NCI-H510A (cell line): ENCODE data around the gene GDAP2.

Experiments used
- DNase-seq: peaks from one replicate; lab custom pipeline; 2025; lab: John Stamatoyannopoulos, UW

Gene GDAP2

DNA sequence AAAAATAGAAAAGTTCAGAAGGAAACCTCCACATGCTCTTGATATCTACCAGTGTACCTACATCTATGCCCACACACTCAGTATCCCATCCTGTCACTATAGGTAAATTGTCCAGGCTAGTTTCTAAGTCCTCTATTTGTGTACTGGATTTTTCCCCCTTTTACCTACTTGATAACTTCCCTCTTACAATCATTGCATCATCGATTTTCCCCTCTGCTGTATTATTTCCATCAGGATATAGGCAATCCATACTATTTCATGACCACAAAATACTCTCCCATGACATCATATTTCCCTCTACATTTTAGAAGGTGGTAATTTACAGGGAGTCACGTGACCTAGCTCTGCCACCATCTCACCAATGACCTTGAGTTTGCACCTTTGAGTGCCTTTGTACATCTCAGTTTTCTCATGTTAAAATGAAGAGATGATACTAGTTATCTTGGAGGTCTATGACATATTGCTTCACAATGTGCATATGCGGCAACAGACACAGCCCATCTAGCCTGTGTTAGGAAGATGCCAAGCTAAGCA lies 88.2 kb downstream of the GDAP2 start:
- no peak for DNase-seq

DNA sequence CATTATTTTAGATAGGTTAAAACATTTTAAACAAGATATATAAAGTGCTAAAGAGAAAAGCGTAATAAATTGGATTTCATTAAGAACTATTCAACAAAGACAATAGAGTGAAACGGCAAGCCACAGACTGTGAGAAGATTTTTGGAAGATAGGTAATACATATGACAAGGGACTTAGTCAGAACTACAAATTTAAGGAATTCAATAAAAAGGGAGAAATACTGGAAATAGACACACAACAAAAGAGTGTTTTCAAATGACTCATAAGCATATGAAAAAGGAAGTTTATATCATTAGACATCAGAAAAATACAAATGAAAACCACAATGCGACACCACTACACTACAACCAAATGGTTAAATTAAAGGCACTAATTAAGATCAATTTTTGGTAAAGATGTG lies 90.5 kb downstream of the GDAP2 start:
- DNase-seq = no peak

DNA sequence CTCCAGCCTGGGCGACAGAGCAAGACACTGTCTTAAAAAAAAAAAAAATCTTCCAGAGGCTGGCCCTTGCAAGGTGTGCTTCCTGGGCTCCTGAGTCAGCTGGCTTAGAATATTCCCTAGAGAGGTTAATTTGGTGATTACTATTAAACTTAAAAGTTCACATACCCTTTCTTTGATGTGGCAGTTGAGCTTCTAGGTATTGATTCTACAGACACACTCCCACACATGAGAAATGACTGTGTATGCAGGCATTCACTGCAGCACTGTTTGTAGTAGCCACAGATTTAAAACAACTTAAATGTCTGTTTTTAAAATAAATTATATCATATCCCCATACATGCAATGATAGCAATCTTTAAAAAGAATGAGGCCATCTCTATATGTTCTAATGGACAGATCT lies 93.4 kb downstream of the GDAP2 start:
- DNase-seq = no peak

DNA sequence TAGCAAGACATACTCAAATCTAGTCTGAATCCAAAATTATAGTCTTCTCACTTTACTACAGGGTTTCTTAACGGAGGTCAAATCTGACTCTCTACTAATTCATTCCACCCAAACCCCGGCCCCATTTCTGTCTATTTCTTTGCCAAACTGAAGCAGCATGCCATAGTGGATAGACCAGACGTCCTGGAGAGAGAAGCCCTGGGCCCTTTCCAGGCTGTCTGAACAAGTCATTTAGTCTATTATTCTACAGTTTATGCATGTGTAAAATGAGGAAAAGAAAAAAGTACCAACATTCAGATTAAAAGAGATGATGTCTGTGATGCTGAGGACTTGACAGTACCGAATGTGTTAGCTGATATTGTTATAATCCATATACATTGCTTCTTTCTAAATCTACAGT lies 95.0 kb downstream of the GDAP2 start:
- no peak for DNase-seq

DNA sequence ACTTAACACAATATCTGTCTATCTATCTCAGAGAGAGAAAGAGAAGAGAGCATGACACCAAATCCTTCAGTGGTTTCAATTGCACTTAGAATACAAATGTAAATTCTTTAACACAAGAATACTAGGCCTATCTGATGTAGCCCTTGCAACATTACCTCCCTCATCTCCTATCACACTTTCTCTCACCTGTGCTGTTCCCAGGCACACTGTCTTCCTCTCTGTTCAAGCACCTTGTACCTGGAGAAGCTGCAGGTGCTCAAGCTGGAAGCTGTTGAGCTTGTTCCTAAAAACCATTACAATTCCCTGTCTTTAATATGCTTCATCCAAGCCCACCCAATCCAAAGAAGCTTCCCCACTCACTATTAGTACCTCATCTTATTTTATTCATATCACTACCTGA lies 97.0 kb downstream of the GDAP2 start:
- no peak for DNase-seq

DNA sequence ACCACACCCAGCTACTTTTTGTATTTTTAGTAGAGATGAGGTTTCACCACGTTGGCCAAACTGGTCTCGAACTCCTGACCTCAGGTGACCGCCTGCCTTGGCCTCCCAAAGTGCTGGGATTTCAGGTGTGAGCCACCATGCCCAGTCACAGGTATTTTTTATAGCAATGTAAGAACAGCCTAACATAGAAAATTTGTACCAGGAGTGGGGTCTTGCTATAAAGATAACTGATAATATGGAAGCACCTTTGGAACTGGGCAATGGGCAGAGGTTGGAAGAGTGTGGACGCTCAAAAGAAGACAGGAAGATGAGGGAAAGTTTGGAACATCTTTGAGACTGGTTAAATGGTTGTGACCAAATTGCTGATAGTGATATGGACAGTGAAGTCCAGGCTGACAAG lies 99.2 kb downstream of the GDAP2 start:
- no peak for DNase-seq

DNA sequence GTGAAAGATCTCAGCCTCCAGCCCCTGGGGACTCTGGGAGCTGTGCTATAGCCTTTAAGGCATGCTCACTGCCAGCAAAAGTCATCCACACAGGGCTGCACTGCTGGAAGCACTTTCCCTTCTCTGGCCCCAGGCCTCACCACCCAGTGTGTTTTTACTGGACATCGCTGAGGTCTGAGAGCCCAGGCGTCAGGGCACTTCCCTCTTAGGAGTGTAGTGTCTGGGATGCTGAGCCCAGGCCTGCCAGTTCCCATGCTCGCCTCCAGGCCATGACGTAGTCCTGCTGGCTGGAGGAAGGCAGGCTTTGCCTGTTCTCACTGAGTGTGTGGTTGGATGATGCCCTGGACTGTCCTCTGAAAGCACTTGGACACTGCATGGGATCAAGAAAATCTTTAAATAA lies 101.2 kb downstream of the GDAP2 start:
- DNase-seq = no peak

DNA sequence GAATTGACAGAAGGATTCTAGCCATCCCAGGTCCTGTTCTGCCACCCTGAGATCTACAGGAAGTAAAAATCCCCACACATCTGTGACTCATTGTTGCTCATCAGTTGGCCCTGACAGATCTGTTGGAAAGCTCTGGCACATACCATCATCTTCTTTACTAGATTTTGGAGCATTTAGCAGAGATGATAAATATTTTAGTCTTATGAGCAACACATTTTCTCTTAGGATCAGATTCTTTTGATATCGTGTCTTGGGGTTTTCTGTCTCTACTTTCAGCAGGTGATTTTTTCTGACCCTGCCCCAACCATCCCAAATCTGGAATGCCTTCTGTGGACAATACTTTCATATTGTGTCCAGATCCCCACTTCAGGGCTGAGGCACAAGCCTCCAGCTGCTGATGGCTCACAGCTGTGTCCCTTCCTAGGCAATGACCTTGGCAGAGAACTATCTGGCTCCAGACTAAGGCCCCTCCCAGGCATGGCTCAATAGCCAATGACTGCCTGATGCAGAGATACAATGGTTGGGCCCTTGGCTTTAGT lies 102.8 kb downstream of the GDAP2 start:
- no peak for DNase-seq

DNA sequence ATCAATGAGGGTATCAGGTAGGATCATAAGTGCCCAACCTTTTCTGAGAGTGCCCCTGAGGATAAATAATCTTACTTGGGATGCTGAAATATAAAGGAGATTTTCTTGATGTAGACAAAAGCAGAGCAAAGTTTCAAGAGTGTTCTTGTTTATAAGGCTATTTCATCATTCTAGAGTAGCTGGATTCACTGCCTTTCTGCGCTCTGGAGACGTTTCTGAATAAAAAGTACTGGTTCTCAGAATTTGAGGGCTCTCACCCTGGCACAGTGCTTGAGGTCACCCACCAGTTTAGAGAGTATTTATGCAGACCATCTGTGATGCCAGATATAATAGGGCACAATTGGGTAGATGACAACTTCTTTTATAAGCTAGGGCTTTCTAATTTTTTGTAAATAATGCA lies 103.3 kb downstream of the GDAP2 start:
- DNase-seq = no peak

DNA sequence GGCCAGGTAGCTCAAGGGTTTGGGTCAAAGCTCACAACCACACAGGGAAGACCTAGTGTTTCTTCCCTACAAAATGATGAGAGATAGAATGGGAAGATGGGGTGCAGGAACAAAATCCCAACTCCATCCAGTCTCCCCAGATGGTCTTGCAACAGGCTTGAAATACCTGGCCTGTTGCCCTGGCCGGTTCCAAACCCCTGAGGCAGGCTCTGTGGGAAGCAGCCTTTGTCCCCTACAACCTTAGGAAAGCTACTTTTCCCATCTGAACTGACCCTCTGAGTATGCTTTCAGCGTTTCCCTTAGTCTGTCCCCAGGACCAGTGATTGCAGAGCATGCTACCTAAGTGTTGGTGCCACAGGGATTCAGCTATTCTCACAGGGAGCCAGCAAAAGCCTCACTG lies 104.0 kb downstream of the GDAP2 start:
- no peak for DNase-seq

DNA sequence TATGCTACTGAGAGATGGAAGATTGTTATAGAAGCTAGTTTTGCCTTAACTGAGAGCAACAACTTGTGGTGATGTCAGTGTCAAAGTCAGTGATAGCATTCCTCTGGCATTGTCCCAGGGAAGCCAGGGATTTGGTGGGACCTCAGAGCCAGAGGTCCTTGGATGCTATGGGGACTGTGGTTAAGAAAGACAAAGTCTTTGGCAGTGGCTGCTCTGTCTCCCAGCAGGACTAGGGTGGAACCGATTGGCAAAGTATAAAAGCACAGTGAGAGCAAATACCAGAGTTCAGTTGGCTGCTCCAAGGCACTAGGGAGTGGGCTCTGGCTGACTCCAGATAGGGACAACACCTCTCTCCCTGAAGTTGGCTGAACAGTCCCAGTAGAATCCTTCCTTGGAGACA lies 104.8 kb downstream of the GDAP2 start:
- DNase-seq = no peak

DNA sequence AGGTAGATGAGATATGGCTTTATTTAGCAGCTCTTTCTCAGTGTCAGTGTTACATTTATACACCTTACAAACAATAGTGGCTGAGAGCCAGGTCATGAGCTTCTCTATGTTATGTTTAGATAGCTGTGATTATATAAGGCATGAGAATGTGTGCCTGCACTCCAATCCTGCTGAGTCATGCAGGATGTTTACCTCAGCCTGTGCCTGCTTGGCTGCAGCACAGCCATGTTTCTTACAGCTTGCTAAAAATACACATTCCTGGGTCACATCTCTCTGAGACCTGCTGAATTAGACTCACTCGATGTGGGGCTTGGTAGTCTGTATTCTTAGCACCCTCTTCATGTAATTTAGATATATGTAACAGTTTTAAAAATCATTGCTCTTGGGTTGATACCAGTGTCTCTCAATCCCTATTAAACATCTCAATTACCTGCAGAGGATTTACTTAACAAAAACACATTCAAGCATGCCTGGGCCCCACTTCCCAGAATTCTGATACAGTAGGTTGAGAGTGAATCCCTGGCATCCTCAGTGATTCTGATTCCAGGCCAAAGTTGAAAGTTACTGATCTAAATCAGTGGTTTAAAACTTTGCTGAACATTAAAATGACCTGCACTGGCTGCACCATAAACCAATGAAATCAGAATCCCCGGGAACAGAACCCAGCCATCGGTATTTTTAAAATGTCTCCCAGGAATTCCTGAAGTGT lies 107.5 kb downstream of the GDAP2 start:
- peak; percentile 17 for DNase-seq

DNA sequence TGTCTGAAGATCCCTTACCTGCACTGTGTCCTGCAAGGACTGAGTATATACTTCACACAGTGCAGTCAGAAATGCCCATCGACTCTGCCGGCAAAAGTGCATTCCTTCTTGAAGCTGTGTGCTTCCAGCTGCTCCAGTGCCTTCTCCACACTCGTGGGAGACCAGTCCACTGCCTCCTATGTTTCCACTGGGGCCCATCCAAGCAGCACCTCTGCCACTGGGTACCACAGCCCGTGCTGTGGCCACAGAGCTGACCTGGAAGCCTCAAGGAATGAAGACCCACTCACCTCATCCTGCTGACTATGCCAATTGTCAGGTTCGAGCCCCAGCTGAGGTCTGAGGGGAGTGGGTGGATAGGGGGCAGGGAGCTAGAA lies 108.1 kb downstream of the GDAP2 start:
- DNase-seq = no peak

DNA sequence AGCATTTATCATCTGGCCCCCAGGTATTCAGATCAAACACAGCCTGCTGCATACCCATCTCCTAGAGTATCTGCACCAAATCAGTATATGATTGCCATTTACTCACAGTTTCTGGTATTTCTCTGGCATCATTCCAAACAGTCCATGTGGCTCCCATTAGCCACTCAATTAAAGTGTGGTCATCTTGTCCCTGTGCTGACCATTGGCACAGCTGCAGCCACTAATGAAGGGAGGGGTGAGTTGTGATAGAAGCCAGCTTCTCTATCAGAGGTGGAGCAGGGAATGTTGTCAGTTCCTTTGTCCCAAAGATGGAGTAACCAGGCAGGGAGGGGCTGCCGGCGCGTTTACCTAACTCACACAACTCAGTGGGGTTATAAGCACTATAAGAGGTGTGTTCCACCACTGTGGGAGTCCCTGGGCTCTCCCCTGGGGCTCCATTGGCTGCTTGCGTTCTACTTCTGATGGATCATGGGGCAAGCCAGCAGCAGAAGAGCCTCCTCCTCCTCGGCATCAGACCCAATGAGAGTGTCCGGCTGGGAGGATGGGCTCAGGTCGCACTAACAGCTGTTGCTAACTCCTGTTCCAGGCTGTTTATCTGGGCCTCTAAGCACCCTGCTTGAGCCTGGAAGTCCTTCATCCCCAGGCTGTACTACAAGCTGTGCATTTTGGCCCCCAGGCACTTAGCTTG lies 108.6 kb downstream of the GDAP2 start:
- DNase-seq = no peak

DNA sequence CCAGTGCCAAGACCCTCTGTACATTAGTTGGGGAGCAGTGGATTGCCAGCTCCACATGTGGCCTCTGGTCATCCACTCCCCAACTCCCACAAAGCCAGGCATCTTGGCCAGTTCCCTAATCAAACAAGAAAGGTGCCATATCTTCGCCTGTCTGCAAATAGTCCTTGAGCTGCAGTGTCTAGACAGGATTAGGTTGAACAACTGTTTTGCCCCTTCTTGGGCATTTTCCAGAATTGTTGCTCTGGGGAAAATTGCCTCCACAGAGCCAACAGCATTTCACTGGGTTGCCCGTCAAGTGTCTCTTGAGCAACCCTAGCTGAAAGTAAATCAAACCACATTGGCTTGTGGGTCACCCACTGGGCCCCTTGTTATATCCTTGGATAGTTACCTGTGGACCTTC lies 109.3 kb downstream of the GDAP2 start:
- DNase-seq = no peak

DNA sequence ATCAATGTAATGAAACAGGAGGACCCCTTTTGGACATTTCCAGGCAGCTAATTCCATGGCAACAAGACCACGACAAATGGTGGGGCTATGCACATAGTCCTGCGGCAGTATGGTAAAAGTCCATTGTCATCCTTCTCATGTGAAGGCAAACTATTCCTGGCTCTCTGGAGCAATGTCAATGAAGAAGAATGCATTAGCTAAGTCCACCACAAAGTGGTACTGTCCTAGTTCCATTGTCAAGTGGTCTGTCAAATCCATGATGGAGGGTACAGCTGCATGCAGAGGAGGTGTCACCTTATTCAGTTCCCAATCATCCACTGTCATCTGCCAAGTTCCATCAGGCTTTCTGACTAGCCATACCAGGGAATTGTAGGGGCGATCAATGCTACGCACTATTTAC lies 110.1 kb downstream of the GDAP2 start:
- no peak for DNase-seq

DNA sequence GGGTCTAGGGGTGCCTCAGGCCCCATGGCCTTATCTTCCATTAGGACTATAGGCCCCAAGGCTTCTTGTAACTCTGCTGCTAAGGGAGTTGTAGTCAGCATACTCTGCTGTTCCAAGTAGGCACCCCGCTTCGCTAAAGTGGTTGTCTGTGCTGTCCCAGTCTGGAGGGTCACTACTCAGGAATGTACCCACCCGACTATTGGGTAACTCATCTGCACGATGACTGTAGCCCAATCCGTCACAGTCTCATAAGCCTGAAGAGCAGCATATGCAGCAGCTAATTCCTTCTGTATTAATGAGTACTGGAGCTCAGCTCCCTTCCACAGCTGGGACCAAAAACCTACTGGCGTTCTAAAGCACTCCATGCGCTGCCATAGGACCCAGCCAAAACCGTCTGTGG lies 111.0 kb downstream of the GDAP2 start:
- no peak for DNase-seq

DNA sequence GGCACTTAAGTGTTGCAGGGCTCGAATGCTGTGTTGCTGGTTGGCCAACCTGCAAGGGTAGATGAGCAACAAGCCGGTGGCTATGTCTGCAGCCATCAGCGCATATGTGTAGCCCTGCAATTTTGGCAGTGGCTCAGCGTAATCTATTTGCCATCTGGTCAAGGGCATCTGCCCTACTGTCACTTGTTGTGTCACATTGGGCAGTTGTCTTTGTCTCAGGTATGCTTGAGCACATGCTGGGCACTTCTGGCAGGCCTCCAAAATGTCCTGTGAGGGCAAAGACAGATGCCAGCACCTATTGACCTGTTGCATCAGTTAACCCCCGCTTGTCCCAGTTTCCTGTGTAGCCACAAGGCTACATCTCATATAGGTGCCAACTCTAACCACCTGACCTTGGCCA lies 111.8 kb downstream of the GDAP2 start:
- DNase-seq = no peak

DNA sequence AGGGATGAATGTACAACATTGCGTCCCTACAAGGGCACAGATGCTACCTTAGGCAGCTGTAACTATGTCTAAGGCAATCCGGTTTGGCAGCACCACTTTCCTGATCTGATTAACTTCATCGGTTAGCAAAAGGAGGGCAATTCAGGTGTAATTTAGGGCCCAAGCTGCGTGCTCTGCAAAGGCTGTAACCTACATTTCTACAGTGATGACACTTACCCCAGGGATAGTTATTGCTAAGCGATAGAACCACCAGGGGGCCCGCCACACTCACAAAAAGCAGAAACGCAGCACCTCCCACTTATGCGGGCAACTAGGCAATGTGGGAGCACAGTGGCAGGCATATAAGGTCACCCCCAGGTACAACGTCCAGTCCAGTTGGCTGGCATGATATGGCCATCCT lies 113.5 kb downstream of the GDAP2 start:
- DNase-seq = no peak

DNA sequence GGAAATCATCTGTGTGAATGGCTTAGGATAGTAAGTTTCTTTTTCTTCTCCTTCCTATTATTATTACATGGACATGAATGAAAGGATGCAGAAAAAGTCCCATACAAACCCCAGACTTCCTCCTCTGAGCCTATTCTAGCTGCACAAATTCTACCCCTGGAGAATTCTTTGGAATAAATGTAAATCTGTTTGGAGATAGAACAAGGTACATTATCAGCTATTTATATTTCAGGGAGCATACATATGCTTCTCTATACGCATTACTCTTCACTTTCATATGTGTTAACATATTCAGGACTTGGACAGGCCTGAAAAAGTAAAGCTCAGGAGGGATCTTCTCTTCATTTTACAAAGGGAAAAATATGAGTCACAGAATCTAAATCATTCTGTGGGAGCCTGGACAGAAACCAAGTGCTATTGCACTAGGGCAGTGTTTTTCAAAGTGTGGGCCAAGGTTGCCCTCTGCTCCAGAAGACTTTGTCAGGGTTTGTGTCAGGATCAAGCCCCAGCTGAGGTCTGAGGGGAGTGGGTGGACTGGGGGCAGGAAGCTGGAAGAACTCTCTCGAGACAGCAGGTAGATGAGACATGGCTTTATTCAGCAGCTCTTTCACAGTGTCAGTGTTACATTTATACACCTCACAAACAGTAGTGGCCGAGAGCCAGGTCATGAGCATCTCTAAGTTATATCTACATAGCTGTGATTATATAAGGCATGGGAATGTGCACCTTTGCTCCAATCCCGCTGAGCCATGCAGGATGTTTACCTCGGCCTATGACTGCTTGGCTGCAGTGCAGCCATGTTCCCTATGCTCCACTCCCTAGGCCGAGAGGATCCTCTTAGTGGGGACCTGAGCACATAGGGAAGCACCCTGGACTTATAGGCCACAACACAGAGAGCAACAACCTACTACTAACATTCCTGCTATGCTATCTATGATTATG lies 114.3 kb downstream of the GDAP2 start:
- no peak for DNase-seq
